ENCODE data around the gene DCAF5. TPM values are rescaled to one million over a fixed set of nuclear protein-coding genes. Genes with fewer than 3 reads are reported as not detected.

The DCAF5 gene
- total and polyA plus RNA-seq, 2 of the 8 experiments (the other 6 are each of a cell fraction or from before 2014, with no cell fraction given): 24.3 to 31.0 TPM

DNA sequence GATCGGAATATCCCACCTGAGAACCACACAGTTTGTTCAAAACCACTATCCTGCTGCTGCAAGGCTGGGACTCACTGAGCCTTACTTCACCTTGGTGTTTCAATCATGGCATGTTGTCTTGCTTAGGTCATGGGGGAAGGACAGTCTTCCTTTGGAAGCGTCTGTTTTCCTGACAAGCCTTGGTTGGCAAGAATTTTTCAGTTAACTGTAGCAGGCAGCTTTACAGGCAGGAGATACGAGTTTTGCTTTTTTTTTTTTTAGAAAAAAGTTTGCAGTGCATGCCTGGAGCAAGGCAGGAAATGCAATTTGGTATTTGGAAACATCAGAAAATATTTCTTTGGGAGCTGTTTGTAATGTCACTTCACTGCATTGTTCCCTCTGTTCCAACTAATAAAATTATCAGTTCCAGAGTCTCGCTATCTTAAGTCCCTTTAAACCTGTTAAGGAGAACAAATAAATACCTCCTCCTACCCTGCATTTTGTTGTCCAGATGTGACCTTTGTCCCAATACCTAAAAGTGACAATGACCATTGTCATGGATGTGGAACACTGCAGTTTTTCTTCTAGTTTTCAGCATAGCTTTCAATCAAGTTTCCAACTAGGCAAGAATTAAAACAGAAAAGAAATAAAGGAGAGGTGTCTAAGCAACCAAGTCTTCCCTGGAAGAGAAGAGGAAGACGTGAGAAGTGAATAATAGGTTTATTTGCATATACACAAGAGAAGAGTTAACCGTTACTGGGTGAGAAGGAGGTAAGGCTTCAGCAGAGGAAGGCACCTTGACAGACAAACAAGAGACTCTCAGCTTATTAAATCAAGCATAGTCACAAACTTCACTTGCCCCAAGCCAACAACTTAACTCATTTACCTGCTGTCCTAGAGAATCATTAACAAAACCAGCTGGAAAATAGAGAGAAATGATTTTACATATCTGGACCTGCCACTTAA is 102.4 kb downstream of the DCAF5 start:
- ChIA-PET POLR2A (ENCODE audit: partially characterized antibody) (interaction anchor here (0.8 to 1.6 kb wide), 7 partner anchors 13 to 111 kb away, joined by 3 to 4 read pairs (median 3); no protein-coding TSS in a partner anchor), CTCF (ENCODE audit: partially characterized antibody) (interaction anchor here (1.0 to 3.1 kb wide), 11 partner anchors 10 to 226 kb away, joined by 3 to 9 read pairs (median 3); no protein-coding TSS in a partner anchor)
- no peak overlapping the region for H2BK12ac ChIP-seq (ENCODE audit: low read depth, low read length)
- H3K79me2 ChIP-seq (ENCODE audit: control insufficient read depth in 1 of 2, insufficient read depth in 2 of 2, low read length in 2 of 2): no peaks in the 10 kb centered on the region
- no peak overlapping the region for H2BK20ac ChIP-seq (ENCODE audit: low read length)
- H3K36me3 ChIP-seq (ENCODE audit: control insufficient read depth in 2 of 4, insufficient read depth in 4 of 4, low read length in 3 of 4): peaks cover 6 to 16% (median 11%) of the 10 kb centered on the region in 4 experiments
- H3K4me1 ChIP-seq (replicated peaks in 1 of 4; ENCODE audit: control insufficient read depth in 3 of 4, insufficient read depth in 4 of 4, low read length in 3 of 4): peaks cover 4 to 27% (median 16%) of the 10 kb centered on the region in 4 experiments; a peak in 5 of 7 replicates
- H2BK120ac ChIP-seq (replicated peaks; ENCODE audit: low read depth, low read length): no peak overlapping the region
- no peak overlapping the region for H4K91ac ChIP-seq (replicated peaks; ENCODE audit: insufficient read length, low read length)
- 0 out of 2 replicates have a peak overlapping the region, but pooled peaks have one; percentile 29 for H2AK5ac ChIP-seq (ENCODE audit: low read depth, low read length)
- no peak overlapping the region for H3K4ac ChIP-seq (replicated peaks; ENCODE audit: insufficient read length, low read depth, low read length)
- H3K18ac ChIP-seq (ENCODE audit: extremely low read depth, low read length): no peak overlapping the region
- H4K5ac ChIP-seq (ENCODE audit: insufficient read length, low read depth, low read length): no peak overlapping the region
- no peak overlapping the region for H3K9ac ChIP-seq (replicated peaks in 1 of 4; ENCODE audit: extremely low read depth in 1 of 4, low read depth in 3 of 4, low read length in 3 of 4)
- H3K23me2 ChIP-seq (ENCODE audit: low read depth, low read length): no peaks in the 10 kb centered on the region
- H3K4me2 ChIP-seq (ENCODE audit: insufficient read depth in 1 of 2, low read depth in 2 of 2, low read length in 2 of 2): peak overlapping the region; percentile 4 to 8; a peak in 1 of 4 replicates
- no peaks in the 10 kb centered on the region for H3K9me3 ChIP-seq (ENCODE audit: insufficient read depth in 2 of 2, low read depth in 1 of 2, low read length in 1 of 2)
- no peak overlapping the region for H3K56ac ChIP-seq (replicated peaks; ENCODE audit: insufficient read length, low read depth, low read length)
- H3K27me3 ChIP-seq (replicated peaks in 1 of 4; ENCODE audit: control insufficient read depth in 3 of 4, extremely low read depth in 1 of 4, insufficient read depth in 3 of 4, low read length in 3 of 4): no peaks in the 10 kb centered on the region; a peak in 1 of 7 replicates
- H4K8ac ChIP-seq (ENCODE audit: extremely low read depth, insufficient read depth, low read length): no peak overlapping the region
- H4K20me1 ChIP-seq (replicated peaks in 1 of 2; ENCODE audit: control insufficient read depth in 1 of 2, insufficient read depth in 2 of 2, low read length in 2 of 2): no peaks in the 10 kb centered on the region
- H2AFZ ChIP-seq (ENCODE audit: low read length): no peak overlapping the region
- 58% methylated on average over 6 of the region's 6 CpGs; no CpG with 5 or more reads in 1 of the 2 experiments for WGBS, 2 experiments (ENCODE audit: extremely low coverage in 1 of 2, insufficient coverage in 1 of 2, insufficient read length in 1 of 2, insufficient replicate concordance in 2 of 2, low coverage in 1 of 2, low lambda C conversion rate in 2 of 2, missing lambda C conversion rate in 1 of 2)
- no peak for FAIRE-seq
- H2BK15ac ChIP-seq (ENCODE audit: low read length): no peak overlapping the region
- no peak overlapping the region for H2BK5ac ChIP-seq (ENCODE audit: low read depth, low read length)
- H3K27ac ChIP-seq (ENCODE audit: low read depth, low read length): 0 out of 2 replicates have a peak overlapping the region, but pooled peaks have one; percentile 25
- DNase-seq (ENCODE audit: low read depth in 1 of 2, low spot score in 2 of 2): no peak
- no peaks in the 10 kb centered on the region for H3K79me1 ChIP-seq (ENCODE audit: low read depth, low read length)
- no peak overlapping the region for H3K23ac ChIP-seq (ENCODE audit: insufficient read length)
- no peak overlapping the region for H3K14ac ChIP-seq (ENCODE audit: insufficient read length)
- H3K4me3 ChIP-seq (ENCODE audit: extremely low read depth in 1 of 4, insufficient read depth in 2 of 4, low read depth in 3 of 4, low read length in 4 of 4): no peak overlapping the region
- TF ChIP-seq SP2 (IDR thresholded peaks at IDR 0.05; ENCODE audit: low read length): no peak
- TF ChIP-seq TCF12 (IDR thresholded peaks at IDR 0.05; ENCODE audit: low read depth, low read length): no peak
- TF ChIP-seq TAF7 (optimal IDR thresholded peaks at IDR 0.05; ENCODE audit: borderline replicate concordance, low read depth, low read length): no peak
- TF ChIP-seq GTF2F1 (IDR thresholded peaks at IDR 0.05; ENCODE audit: borderline replicate concordance, low read depth, low read length): no peak
- TF ChIP-seq CEBPB (IDR thresholded peaks at IDR 0.05; ENCODE audit: low read depth, low read length): no peak
- no peak for TF ChIP-seq CTBP2 (IDR thresholded peaks at IDR 0.05; ENCODE audit: borderline replicate concordance, insufficient read depth, insufficient read length, low read length)
- no peak for TF ChIP-seq SIX5 (IDR thresholded peaks at IDR 0.05; ENCODE audit: low read depth, low read length)
- no peak for TF ChIP-seq ZNF274 (IDR thresholded peaks at IDR 0.05; ENCODE audit: borderline replicate concordance, extremely low read depth, low read length)
- TF ChIP-seq, protein P1, sequence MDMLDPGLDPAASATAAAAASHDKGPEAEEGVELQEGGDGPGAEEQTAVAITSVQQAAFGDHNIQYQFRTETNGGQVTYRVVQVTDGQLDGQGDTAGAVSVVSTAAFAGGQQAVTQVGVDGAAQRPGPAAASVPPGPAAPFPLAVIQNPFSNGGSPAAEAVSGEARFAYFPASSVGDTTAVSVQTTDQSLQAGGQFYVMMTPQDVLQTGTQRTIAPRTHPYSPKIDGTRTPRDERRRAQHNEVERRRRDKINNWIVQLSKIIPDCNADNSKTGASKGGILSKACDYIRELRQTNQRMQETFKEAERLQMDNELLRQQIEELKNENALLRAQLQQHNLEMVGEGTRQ (IDR thresholded peaks at IDR 0.05; ENCODE audit: low read length): no peak
